Measurements from ENCODE around the gene PEX1.
"Not testable (repeated sequence)": the region's sequence is repeated elsewhere in the genome, so short reads cannot be mapped to it uniquely, and the experiment has no call there.

Gene PEX1

GRCh38 chr7:92456236-92456635 is 72.1 kb downstream of the PEX1 start:
- no peak for DNase-seq

GRCh38 chr7:92451645-92452044 is 76.7 kb downstream of the PEX1 start:
- no peak for DNase-seq

GRCh38 chr7:92448205-92448747 is 80.0 kb downstream of the PEX1 start:
- peak; percentile 47 for DNase-seq

- peak; percentile 95 for DNase-seq
Measured at GRCh38 chr7:92447345-92448204, 80.7 kb downstream of the PEX1 start, which contains the start of gene GATAD1. GATAD1 (plus strand) TSS chr7:92447482; CDS start chr7:92447730, 248 bp downstream.

- no peak for DNase-seq
Measured at GRCh38 chr7:92446869-92447344, 81.4 kb downstream of the PEX1 start.

- DNase-seq = not testable (repeated sequence)
Measured at GRCh38 chr7:92442720-92443119, 85.6 kb downstream of the PEX1 start.

GRCh38 chr7:92437956-92438491 is 90.3 kb downstream of the PEX1 start:
- DNase-seq = no peak

Data from NCI-H774 (cell line).